HG03520 (cell line): ENCODE data around the gene ADORA2A.

Experiments used
- ATAC-seq: cut with Tn5 transposase; IDR thresholded peaks from one replicate; pipeline ENCODE4 v1.9.1; 2021; ENCODE audit warnings: mild to moderate bottlenecking, moderate library complexity; ENCODE audit not compliant: unreplicated experiment

ADORA2A gene

GRCh38 chr22:24427500-24428164 is at the start of gene ADORA2A:
ADORA2A (plus strand) TSS chr22:24427599; CDS start chr22:24433405, 5,806 bp downstream.
- ATAC-seq = no peak

DNA sequence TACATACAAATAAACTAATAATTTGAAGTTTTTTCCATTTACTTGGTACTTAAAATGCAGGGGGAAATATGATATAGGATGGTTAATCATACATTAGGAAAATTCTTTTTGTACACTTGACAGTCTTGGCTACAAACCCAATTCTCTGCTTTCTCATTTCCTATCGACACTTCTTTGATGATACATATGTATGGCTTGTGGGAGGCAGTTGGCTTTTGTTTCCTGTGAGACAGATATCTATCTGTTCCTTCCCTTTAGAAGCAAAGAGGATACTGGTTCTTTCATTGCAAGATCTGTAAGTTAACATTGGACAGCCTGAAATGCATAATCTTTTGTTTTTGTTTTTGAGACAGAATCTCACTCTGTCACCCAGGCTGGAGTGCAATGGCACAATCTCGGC is 47.9 kb upstream of the ADORA2A start:
- ATAC-seq = no peak

- no peak for ATAC-seq
Measured at GRCh38 chr22:24380220-24380904, 47.0 kb upstream of the ADORA2A start.

GRCh38 chr22:24380905-24381230 is 46.5 kb upstream of the ADORA2A start:
- no peak for ATAC-seq

- no peak for ATAC-seq
Measured at GRCh38 chr22:24383061-24383460, 44.3 kb upstream of the ADORA2A start.

- no peak for ATAC-seq
Measured at GRCh38 chr22:24384131-24384530, 43.3 kb upstream of the ADORA2A start.

DNA sequence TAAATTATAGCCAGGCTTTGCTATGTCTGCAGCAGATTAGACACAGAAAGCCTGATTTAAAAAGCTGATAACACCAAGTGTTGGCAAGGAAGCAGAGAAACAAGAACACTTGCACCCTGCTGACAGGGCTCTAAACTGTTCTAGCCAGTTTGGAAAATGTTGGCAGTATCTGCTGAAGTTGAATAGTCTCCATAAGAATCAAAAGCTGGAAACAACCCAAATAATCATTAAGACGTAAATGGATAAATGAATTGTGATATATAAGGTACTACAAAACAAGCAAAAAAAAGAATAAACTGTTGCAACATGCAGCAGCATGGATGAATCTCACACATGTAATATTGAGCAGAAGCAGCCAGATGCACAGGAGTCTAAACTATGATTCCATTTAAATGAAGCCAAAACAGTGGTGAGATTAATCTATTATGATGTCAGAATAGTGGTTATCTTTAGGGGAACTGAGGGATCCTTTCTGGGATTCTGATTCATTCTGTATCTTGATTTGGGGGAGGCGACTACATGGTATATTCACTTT is 40.4 kb upstream of the ADORA2A start:
- ATAC-seq = no peak

DNA sequence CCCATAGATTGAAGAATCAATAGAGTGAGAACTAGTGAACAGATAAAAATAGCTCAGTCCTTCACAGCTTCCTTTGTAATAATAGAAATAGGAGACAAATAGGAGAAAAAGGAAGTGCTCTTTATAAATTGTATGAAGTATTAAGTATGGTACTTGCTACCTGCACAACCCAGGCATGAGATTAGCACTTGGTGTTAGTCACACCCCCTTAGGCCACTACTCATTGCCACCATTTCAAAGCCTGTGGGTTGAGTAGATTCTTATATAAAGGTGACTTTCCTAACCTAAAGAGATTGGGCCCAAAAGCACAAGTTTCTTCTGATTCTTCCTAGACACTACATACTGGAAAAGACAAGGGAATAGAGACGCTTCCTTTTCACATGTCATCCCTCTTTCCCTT is 37.7 kb upstream of the ADORA2A start:
- ATAC-seq = no peak

GRCh38 chr22:24390156-24390555 is 37.2 kb upstream of the ADORA2A start:
- no peak for ATAC-seq

GRCh38 chr22:24390576-24390975 is 36.8 kb upstream of the ADORA2A start:
- ATAC-seq = no peak

- ATAC-seq = no peak
Measured at GRCh38 chr22:24391836-24392217, 35.6 kb upstream of the ADORA2A start.

- ATAC-seq = no peak
Measured at GRCh38 chr22:24392218-24392931, 35.0 kb upstream of the ADORA2A start.

DNA sequence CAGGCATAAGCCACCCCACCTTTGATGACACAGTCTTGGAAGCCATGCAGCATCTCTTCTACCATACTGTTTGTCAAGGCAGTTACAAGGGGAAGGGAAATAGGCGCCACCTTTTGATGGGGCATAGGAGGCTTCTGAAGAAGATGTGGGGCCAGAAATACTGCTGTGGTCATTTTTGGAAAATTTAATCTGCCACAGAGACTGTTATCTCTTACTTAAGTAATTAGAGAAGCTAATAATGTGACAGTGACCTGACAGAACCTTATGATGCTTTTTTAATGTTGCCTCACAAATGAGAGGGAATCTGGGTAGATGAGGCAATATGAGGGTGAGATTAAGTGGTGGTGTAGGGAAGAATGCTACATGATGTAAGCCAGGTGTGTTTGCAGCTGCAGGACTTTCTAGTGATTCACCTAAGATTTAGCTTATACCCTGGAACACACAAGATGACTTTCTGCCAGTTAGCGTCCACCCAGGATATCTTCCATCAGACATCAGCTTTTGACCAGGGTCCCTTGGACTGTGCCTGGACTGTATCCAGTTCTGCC is 34.3 kb upstream of the ADORA2A start:
- no peak for ATAC-seq

DNA sequence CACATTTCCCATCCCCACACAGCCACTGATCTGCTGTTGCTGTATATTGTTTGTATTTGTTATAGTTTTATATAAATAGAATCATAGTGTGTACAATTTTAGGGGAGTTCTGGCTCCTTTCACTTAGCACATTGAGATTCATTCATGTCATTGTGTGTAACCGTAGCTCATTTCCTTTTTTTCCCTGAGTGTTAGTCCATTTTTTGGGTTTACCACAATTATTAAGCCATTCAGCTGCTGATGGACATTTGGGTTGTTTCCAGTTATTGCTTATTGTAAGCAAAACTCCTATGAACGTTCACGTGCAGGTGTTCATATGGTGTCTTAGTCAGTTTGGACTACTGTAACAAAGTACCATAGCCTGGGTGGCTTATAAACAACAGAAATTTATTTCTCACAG is 33.6 kb upstream of the ADORA2A start:
- no peak for ATAC-seq

DNA sequence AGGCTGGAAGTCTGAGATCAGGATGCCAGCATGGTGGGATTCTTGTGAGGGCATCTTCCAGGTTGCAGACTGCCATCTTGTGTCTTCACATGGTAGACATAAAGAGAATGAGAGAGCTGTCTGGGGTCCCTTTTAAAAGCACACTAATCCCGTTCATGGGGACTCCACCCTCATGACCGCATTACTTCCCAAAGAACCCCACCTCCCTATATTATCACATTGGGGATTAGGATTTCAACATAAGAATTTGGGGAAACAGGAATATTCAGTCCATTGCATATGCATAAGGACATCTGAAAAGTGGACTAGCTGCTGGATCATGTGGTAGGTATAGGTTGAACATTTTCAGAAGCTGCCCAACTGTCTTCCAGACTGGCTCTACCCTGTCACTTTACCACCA is 33.1 kb upstream of the ADORA2A start:
- no peak for ATAC-seq

GRCh38 chr22:24398409-24398808 is 29.0 kb upstream of the ADORA2A start:
- ATAC-seq = no peak

DNA sequence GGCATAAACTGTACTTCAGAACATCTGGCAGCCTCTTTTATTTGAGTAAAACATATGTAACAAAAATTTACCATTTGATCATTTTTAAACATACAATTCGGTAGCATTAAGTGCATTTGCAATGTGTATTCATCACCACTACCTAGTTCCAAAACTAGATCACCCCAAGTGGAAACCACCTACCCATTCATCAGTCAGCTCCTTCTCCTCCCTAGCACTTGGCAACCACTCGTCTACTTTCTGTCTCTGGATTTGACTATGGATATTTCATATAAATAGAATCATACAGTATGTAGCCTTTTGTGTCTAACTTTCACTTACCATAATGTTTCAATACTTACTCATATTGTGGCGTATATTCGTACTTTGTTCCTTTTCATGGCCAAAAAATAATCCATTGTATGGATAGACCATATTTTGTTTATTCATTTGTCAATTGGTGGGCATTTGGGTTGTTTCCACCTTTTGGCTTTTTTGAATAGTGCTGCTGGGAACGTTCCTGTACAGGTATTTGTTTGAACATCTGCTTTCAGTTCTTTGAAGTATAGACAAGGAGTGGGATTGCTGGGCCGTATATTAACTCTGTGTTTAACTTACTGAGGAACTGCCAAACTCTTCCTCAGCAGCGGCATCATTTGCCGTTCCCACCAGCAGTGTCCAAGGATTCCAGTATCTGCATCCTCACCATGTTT is 27.2 kb upstream of the ADORA2A start:
- ATAC-seq = no peak

- no peak for ATAC-seq
Measured at GRCh38 chr22:24400726-24401596, 26.4 kb upstream of the ADORA2A start.

- ATAC-seq = no peak
Measured at GRCh38 chr22:24401931-24402367, 25.4 kb upstream of the ADORA2A start.
